Astrocyte (in vitro differentiated cells and primary cell): ENCODE measurements around the gene TMEM175.

Experiments used
- CTCF ChIP-seq: IDR thresholded peaks from 2 replicates; pipeline ENCODE4 v1.5.1; 2011; ENCODE audit warnings: low read depth, mild to moderate bottlenecking, inconsistent platforms, low read length, moderate library complexity; ENCODE audit not compliant: insufficient read depth
- EZH2 ChIP-seq: IDR thresholded peaks from 2 replicates; pipeline ENCODE4 v1.6.1; 2012; ENCODE audit warnings: mild to moderate bottlenecking, low read length, inconsistent platforms; ENCODE audit not compliant: insufficient read depth

- no peak for TF ChIP-seq CTCF
- TF ChIP-seq EZH2 = no peak
Observed at GRCh38 chr4:907103-907400, 25.2 kb upstream of the TMEM175 start.
